Neural progenitor cell (in vitro differentiated cells): ENCODE measurements around the gene TXNDC5. TPM values are rescaled to one million over a fixed set of nuclear protein-coding genes. Genes with fewer than 3 reads are reported as not detected.

Experiments used
- DNase-seq: peaks from one replicate; pipeline ENCODE4 v3.0.0-alpha.2; 2016; ENCODE audit warnings: low spot score
- H2AFZ ChIP-seq: fragments of 200-600 bp; sonication (generic); replicated peaks from 2 replicates; pipeline ENCODE4 v1.6.1; 2016; ENCODE audit warnings: antibody characterized with exemption
- H3F3A ChIP-seq: fragments of 200-600 bp; sonication (generic); 2 replicates; pipeline ENCODE4 v1.6.1; 2016; ENCODE audit warnings: antibody characterized with exemption, low read depth
- H3K27ac ChIP-seq: fragments of 200-600 bp; sonication (generic); 2 replicates; pipeline ENCODE4 v1.5.1; 2016; ENCODE audit warnings: mild to moderate bottlenecking
- H3K27me3 ChIP-seq: fragments of 200-600 bp; sonication (generic); 2 replicates; pipeline ENCODE4 v1.6.1; 2016; ENCODE audit warnings: mild to moderate bottlenecking, moderate library complexity
- H3K36me3 ChIP-seq: fragments of 200-600 bp; sonication (generic); 2 replicates; pipeline ENCODE4 v1.5.1; 2016
- H3K4me1 ChIP-seq: fragments of 200-600 bp; sonication (generic); 2 replicates; pipeline ENCODE4 v1.6.1; 2016; ENCODE audit warnings: mixed run types
- H3K4me2 ChIP-seq: fragments of 200-600 bp; sonication (generic); 2 replicates; pipeline ENCODE4 v1.6.1; 2016
- H3K4me3 ChIP-seq: fragments of 200-600 bp; sonication (generic); 2 replicates; pipeline ENCODE4 v1.5.1; 2016
- H3K79me2 ChIP-seq: fragments of 200-600 bp; sonication (generic); 2 replicates; pipeline ENCODE4 v1.6.1; 2016; ENCODE audit warnings: low read depth
- H3K9ac ChIP-seq: fragments of 200-600 bp; sonication (generic); 2 replicates; pipeline ENCODE4 v1.6.1; 2016
- H3K9me3 ChIP-seq: fragments of 200-600 bp; sonication (generic); 2 replicates; pipeline ENCODE4 v1.5.1; 2016; ENCODE audit warnings: low read depth
- H4K20me1 ChIP-seq: fragments of 200-600 bp; sonication (generic); 2 replicates; pipeline ENCODE4 v1.6.1; 2016; ENCODE audit warnings: low read depth
- H3K27ac Mint-ChIP-seq: 3 replicates; pipeline ENCODE4 v1.8.0; 2021; ENCODE audit warnings: mixed read lengths
- H3K27me3 Mint-ChIP-seq: 2 replicates; pipeline ENCODE4 v1.8.0; 2022; ENCODE audit warnings: low read depth, mild to moderate bottlenecking, inconsistent platforms, moderate library complexity, mixed read lengths; ENCODE audit not compliant: insufficient read depth
- H3K36me3 Mint-ChIP-seq: 3 replicates; pipeline ENCODE4 v1.8.0; 2021; ENCODE audit warnings: mixed read lengths
- H3K4me1 Mint-ChIP-seq: 3 replicates; pipeline ENCODE4 v1.8.0; 2021; ENCODE audit warnings: mixed read lengths
- H3K4me3 Mint-ChIP-seq: 3 replicates; pipeline ENCODE4 v1.8.0; 2021; ENCODE audit warnings: mild to moderate bottlenecking, moderate library complexity, mixed read lengths
- H3K9me3 Mint-ChIP-seq: 3 replicates; pipeline ENCODE4 v1.8.0; 2020; ENCODE audit warnings: mixed read lengths
- EZH2 ChIP-seq: fragments of 200-600 bp; sonication (generic); IDR thresholded peaks from 2 replicates; pipeline ENCODE4 v1.6.1; 2017; ENCODE audit warnings: antibody characterized with exemption, mild to moderate bottlenecking, moderate library complexity
- EZH2phosphoT487 ChIP-seq: fragments of 200-600 bp; sonication (generic); IDR thresholded peaks from 2 replicates; pipeline ENCODE4 v1.6.1; 2017; ENCODE audit warnings: antibody characterized with exemption
- total RNA-seq: library from RNA; depleted of rRNA; stranded (reverse); fragments of >200 nt; gene quantifications from 2 replicates; pipeline ENCODE4 v1.2.3, GENCODE V29; 2015; ENCODE audit warnings: low replicate concordance
- TF ChIP-seq, protein P1 (sequence below): fragments of 200-600 bp; sonication (generic); IDR thresholded peaks from 2 replicates; pipeline ENCODE4 v1.5.1; 2017; ENCODE audit warnings: antibody characterized with exemption, mild to moderate bottlenecking

TXNDC5 gene
- total RNA-seq, 1 donor from 2014 or later = 155 TPM

GRCh38 chr6:7865781-7866180 is 44.8 kb downstream of the TXNDC5 start:
- DNase-seq = no peak
- TF ChIP-seq EZH2phosphoT487 (no peak), EZH2 (no peak)
- TF ChIP-seq, protein P1, sequence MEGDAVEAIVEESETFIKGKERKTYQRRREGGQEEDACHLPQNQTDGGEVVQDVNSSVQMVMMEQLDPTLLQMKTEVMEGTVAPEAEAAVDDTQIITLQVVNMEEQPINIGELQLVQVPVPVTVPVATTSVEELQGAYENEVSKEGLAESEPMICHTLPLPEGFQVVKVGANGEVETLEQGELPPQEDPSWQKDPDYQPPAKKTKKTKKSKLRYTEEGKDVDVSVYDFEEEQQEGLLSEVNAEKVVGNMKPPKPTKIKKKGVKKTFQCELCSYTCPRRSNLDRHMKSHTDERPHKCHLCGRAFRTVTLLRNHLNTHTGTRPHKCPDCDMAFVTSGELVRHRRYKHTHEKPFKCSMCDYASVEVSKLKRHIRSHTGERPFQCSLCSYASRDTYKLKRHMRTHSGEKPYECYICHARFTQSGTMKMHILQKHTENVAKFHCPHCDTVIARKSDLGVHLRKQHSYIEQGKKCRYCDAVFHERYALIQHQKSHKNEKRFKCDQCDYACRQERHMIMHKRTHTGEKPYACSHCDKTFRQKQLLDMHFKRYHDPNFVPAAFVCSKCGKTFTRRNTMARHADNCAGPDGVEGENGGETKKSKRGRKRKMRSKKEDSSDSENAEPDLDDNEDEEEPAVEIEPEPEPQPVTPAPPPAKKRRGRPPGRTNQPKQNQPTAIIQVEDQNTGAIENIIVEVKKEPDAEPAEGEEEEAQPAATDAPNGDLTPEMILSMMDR = no peak
- no peak overlapping the region for H3K27ac Mint-ChIP-seq

GRCh38 chr6:7859591-7859990 is 51.0 kb downstream of the TXNDC5 start:
- Histone ChIP-seq H4K20me1 (no peaks in the 10 kb centered on the region), H3K36me3 (no peaks in the 10 kb centered on the region), H3K27me3 (no peaks in the 10 kb centered on the region), H3K4me2 (no peak overlapping the region), H3K27ac (no peak overlapping the region), H3K4me1 (no peaks in the 10 kb centered on the region), H2AFZ (no peak overlapping the region), H3F3A (no peaks in the 10 kb centered on the region), H3K9me3 (no peaks in the 10 kb centered on the region), H3K79me2 (no peaks in the 10 kb centered on the region), H3K9ac (no peak overlapping the region), H3K4me3 (no peak overlapping the region)
- peaks cover 7% of the 10 kb centered on the region for H3K27me3 Mint-ChIP-seq
- peaks cover 3% of the 10 kb centered on the region for H3K36me3 Mint-ChIP-seq
- peaks cover 4% of the 10 kb centered on the region for H3K9me3 Mint-ChIP-seq
- TF ChIP-seq EZH2phosphoT487 = no peak
- TF ChIP-seq, protein P1 = no peak
- no peak for TF ChIP-seq EZH2
- H3K4me3 Mint-ChIP-seq = no peak overlapping the region
- no peak for DNase-seq
- H3K4me1 Mint-ChIP-seq = no peaks in the 10 kb centered on the region
- H3K27ac Mint-ChIP-seq = no peak overlapping the region

More at GRCh38 chr6:7865781-7866180, 44.8 kb downstream of the TXNDC5 start:
- H3K36me3 ChIP-seq = no peaks in the 10 kb centered on the region
- H3K9me3 ChIP-seq = no peaks in the 10 kb centered on the region
- peaks cover 7% of the 10 kb centered on the region for H3K27me3 Mint-ChIP-seq
- H3K79me2 ChIP-seq = no peaks in the 10 kb centered on the region
- no peaks in the 10 kb centered on the region for H3K27me3 ChIP-seq
- H3K4me3 Mint-ChIP-seq = no peak overlapping the region
- H3K9me3 Mint-ChIP-seq = peaks cover 2% of the 10 kb centered on the region
- no peaks in the 10 kb centered on the region for H3F3A ChIP-seq
- no peak overlapping the region for H3K4me3 ChIP-seq
- no peak overlapping the region for H3K27ac ChIP-seq
- H3K4me1 Mint-ChIP-seq = peaks cover 4% of the 10 kb centered on the region
- no peaks in the 10 kb centered on the region for H4K20me1 ChIP-seq
- peaks cover 3% of the 10 kb centered on the region for H3K36me3 Mint-ChIP-seq
- peaks cover 9% of the 10 kb centered on the region for H3K4me1 ChIP-seq
- no peak overlapping the region for H3K4me2 ChIP-seq
- no peak overlapping the region for H3K9ac ChIP-seq
- H2AFZ ChIP-seq = no peak overlapping the region

DNA sequence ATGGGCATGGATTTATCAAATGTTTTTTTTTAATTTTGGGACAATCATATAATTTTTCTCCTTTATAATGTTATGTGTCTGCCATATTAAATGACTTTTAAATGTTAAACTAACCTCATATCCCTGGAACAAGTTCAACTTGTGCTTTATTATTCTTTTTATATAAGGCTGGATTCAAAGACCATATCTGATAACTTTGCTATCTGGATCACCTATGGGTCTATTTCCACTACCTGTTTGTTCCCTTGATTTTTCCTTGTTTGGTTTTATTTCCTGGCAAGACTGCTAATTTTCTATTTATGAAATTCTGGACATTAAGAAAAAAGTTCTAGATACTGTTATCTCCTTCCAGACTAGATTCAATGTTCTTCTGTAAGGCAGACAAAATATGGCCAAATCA is 58.8 kb downstream of the TXNDC5 start:
- Histone ChIP-seq H3K36me3 (no peaks in the 10 kb centered on the region), H3K27me3 (no peaks in the 10 kb centered on the region), H3K4me1 (no peaks in the 10 kb centered on the region), H3K27ac (no peak overlapping the region), H3K9me3 (peaks cover 13% of the 10 kb centered on the region), H3K4me2 (no peak overlapping the region), H3K4me3 (no peak overlapping the region), H3K9ac (no peak overlapping the region), H2AFZ (no peak overlapping the region), H3K79me2 (no peaks in the 10 kb centered on the region), H4K20me1 (no peaks in the 10 kb centered on the region), H3F3A (no peaks in the 10 kb centered on the region)
- H3K4me1 Mint-ChIP-seq = no peaks in the 10 kb centered on the region
- H3K9me3 Mint-ChIP-seq = peaks cover 26% of the 10 kb centered on the region
- H3K27ac Mint-ChIP-seq = no peak overlapping the region
- DNase-seq = no peak
- no peaks in the 10 kb centered on the region for H3K27me3 Mint-ChIP-seq
- H3K36me3 Mint-ChIP-seq = no peaks in the 10 kb centered on the region
- TF ChIP-seq, protein P1 = no peak
- no peak for TF ChIP-seq EZH2phosphoT487
- TF ChIP-seq EZH2 = no peak
- H3K4me3 Mint-ChIP-seq = no peak overlapping the region
